Measurements from ENCODE around the gene KRT74.

DNA sequence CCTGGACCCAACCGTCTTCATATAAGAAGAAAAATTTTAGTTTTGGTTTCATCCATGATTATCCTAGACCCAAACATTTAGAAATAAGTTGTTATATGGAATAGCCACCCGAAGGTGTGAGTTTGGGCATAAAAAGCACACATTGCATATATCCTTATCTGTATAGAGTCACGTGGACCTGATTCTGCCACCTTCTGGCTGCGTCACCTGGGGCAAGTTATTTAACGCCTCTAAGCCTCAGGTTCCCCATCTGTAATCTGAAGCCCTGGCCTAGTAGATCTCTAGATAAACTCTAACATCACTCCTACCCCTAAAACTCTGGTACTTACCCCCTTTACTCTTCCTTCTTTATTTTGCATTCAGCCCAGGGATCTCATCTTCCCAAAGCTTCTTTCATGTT lies 39.2 kb downstream of the KRT74 start:
- TF ChIP-seq, protein P1, sequence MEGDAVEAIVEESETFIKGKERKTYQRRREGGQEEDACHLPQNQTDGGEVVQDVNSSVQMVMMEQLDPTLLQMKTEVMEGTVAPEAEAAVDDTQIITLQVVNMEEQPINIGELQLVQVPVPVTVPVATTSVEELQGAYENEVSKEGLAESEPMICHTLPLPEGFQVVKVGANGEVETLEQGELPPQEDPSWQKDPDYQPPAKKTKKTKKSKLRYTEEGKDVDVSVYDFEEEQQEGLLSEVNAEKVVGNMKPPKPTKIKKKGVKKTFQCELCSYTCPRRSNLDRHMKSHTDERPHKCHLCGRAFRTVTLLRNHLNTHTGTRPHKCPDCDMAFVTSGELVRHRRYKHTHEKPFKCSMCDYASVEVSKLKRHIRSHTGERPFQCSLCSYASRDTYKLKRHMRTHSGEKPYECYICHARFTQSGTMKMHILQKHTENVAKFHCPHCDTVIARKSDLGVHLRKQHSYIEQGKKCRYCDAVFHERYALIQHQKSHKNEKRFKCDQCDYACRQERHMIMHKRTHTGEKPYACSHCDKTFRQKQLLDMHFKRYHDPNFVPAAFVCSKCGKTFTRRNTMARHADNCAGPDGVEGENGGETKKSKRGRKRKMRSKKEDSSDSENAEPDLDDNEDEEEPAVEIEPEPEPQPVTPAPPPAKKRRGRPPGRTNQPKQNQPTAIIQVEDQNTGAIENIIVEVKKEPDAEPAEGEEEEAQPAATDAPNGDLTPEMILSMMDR (IDR thresholded peaks at IDR 0.05; ENCODE audit: insufficient read depth, low read length, poor library complexity, severe bottlenecking), result no peak
- TF ChIP-seq EZH2phosphoT487 (conservative IDR thresholded peaks at IDR 0.05; ENCODE audit: low read length), result no peak
